Hippocampal formation (tissue), 2 donors: ENCODE data around the gene PTPRZ1.

Source experiments
- DNase-seq, 2 donors: peaks; one replicate each; lab custom pipeline; 2025; lab: John Stamatoyannopoulos, UW

Gene PTPRZ1

DNA sequence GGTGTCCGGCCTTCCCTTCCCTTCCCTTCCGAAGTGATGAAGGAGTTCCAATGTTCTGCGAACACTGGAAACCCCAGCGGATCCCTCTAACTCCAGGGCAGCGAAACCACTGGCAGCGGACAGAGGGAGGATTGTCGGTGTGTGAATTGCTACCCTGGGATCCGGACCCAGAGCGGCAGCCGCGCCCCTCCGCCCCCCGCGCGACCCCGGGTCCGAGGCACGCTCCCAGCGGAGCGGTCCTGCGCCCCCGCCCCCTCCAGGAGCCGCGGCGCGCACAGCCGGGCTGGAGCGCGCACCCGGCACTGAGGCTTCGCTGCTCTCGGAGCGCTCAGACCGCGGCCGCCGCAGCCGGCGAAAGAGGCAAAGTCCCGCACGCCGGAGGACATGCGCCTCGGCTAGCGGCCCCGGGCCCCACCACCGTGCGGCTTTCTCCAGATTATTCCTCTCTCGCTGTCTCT lies at the start of gene PTPRZ1:
TSS of gene PTPRZ1 (plus strand) at position 331 of the 458 bp plus-strand sequence. CDS start 339 bp downstream, outside the sequence.
- peak in 1 of 2 donors; percentile 22 for DNase-seq

- DNase-seq, result no peak
Measured at GRCh38 chr7:121824276-121824675, 48.7 kb upstream of the PTPRZ1 start.

- DNase-seq, result peak; percentile 9 to 27
Measured at GRCh38 chr7:121831351-121831750, 41.6 kb upstream of the PTPRZ1 start.

DNA sequence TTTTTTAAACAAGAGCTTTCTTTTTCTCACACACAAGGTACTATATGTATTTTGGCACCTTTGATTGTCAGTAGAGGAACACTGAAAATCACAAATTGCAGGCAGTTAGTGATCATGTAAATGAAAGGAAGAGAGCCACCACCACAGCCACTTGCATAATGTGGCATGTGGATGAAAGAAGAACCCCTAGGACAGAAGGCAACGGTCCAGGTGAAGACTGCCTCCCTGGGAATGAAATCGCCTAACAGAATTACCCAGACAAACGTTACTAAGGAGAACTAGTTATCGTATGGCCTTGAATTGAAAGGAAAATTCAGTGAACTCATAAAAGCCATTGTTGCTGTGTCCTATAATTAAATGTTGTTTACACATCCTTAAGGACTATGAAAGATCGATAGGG lies 41.2 kb upstream of the PTPRZ1 start:
- DNase-seq, result no peak

- DNase-seq, result peak; percentile 5 to 25
Measured at GRCh38 chr7:121832347-121832746, 40.6 kb upstream of the PTPRZ1 start.

- DNase-seq, result peak in 1 of 2 donors; percentile 21
Measured at GRCh38 chr7:121833991-121834390, 39.0 kb upstream of the PTPRZ1 start.

- no peak for DNase-seq
Measured at GRCh38 chr7:121837462-121837861, 35.5 kb upstream of the PTPRZ1 start.

DNA sequence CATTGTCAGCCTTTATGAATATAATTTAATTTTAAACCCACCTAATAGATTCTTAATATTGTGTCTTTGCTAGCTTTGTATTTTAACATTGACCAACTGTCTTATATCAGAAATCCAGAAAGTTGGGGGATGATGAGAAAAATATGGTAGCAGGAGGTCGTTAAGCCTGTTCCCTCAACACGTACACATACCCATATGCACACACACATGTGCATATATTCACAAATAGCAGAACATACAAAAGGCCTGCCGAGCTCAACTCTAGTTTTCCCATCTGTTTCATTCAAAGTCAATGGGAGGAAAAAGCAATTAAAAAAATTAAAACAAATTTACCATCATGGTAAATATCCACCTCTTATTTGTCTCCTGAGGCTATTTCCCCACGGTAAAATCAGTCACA lies 25.9 kb upstream of the PTPRZ1 start:
- no peak for DNase-seq

DNA sequence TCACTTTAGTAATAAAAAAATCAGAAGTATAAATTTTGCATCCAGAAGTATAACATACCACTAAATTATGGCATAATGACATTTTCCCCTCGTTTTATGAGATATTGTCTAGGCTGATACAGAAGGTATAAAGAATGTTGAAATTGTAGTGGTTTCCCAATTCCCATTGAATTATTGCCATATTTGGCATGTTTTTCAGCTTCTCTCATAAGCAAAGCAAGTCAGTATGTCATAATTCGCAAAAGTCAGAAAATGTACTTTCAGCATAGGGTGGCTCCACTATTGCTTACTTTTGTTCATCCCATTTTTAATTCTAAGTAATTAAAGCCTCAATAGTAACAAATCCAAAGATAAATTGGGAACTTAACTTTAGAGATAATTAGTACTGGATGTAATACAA lies 19.7 kb upstream of the PTPRZ1 start:
- no peak for DNase-seq

GRCh38 chr7:121860953-121861352 lies 12.0 kb upstream of the PTPRZ1 start:
- no peak for DNase-seq

DNA sequence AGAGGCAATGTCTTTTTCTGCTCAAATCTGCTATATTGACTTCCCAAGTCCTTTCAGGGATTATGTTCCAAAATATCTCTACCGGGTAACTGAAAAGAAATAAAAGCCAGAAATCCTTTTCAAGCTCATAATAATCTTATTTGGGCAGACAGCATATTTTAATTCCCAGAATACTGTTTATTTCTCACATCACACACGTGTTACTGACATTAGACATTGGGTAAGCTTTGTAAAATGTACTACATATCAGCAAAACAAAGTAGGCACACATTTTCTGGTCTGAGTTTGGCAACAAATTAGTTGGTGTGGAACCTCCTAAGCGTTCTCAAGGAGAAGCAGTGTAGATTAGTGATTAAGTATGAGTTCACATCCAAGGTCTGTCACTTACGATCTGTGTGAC lies 10.4 kb upstream of the PTPRZ1 start:
- DNase-seq, result no peak

DNA sequence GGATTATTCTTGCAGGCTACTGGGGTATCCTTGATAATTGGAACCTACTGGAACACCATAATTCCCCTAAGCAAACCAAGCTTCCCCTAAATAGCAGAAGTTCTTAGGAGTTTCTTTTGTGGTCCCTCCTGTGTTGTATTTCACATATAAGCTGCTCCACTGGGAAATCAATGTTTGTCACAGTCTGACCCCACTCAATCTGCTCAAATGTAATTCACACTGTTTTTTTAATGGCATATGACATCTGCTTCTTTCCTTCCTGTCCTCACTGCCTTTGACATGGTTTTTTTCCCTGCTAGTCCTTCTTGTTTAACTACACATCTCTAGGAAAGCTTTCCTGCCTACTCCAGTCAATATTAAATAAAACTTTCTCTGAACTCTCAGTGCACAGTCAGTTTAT lies 1.8 kb upstream of the PTPRZ1 start:
- no peak for DNase-seq

DNA sequence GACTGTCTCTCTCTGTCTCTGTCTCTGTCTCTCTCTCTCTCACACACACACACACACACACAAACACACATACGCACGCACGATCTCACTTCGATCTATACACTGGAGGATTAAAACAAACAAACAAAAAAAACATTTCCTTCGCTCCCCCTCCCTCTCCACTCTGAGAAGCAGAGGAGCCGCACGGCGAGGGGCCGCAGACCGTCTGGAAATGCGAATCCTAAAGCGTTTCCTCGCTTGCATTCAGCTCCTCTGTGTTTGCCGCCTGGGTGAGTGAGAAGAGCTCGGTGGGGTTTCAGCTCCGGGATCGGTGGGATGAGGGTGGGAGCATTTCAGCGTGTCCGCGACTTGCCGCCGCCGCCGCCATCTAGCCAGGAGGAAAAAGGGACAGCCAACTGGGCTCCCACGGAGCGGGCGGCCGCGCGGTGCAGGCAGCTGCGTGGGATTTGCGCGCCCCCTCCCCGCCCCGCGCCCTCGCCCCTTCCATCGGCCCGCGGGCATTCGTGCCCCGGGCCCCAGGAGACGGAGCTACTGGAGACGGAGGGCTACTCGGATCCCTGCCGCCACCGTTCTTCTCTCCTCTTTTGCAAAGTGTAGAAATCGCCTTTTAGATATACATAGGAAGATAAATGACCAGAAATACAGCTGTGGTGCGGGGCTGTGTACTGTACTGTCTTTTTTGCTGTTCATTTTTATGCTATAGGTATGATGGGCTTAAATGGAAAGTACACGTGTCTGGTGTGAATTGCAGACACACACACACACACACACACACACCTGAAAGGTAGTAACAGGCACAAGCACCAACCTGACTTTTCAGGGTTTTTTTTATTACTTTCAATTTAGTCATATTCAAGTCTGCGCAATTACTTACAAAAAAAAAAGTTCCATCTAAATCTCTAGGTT lies 581 bp downstream of the PTPRZ1 start:
- DNase-seq, result no peak

DNA sequence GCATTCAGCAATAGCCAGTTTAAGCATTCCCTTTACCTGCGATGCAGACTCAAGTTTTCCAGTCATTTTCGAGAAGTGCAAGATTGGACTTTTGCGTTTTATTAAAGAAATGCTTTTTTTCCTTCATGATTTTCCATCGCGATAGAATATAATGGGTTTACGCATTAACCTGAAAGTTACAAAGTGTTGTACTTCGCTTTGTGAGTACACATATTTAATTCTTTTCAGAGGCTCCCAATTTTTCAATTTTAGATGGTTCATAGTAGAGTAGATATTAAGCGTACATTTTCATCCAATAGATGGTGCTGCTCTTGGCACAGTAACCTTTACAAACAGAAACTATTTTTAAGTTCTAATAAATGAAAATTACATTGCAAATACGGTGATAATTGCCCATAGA lies 1.3 kb downstream of the PTPRZ1 start:
- DNase-seq, result no peak

GRCh38 chr7:121875203-121875602 lies 2.2 kb downstream of the PTPRZ1 start:
- DNase-seq, result no peak

GRCh38 chr7:121876656-121877500 lies 3.9 kb downstream of the PTPRZ1 start:
- no peak for DNase-seq

- no peak for DNase-seq
Measured at GRCh38 chr7:121878918-121879464, 6.0 kb downstream of the PTPRZ1 start.

- no peak for DNase-seq
Measured at GRCh38 chr7:121879544-121879943, 6.6 kb downstream of the PTPRZ1 start.

DNA sequence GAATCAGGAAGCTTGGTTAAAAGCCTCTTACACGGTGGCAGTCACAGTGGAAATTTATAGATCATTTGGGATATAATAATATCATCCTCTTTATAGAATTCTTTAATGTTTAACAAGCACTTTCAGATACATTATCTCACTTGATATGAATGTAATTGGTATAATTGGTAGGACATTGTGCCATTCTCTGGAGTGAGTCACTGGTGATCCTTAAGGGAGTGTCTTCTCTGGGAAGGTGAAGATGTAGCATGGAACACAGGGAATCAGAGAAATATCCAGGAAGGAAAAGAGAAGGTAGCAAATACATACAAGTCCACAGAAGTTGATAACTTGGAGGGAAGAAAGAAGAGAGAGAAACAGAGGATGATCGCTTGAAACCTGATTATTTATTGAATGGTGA lies 9.8 kb downstream of the PTPRZ1 start:
- DNase-seq, result no peak

DNA sequence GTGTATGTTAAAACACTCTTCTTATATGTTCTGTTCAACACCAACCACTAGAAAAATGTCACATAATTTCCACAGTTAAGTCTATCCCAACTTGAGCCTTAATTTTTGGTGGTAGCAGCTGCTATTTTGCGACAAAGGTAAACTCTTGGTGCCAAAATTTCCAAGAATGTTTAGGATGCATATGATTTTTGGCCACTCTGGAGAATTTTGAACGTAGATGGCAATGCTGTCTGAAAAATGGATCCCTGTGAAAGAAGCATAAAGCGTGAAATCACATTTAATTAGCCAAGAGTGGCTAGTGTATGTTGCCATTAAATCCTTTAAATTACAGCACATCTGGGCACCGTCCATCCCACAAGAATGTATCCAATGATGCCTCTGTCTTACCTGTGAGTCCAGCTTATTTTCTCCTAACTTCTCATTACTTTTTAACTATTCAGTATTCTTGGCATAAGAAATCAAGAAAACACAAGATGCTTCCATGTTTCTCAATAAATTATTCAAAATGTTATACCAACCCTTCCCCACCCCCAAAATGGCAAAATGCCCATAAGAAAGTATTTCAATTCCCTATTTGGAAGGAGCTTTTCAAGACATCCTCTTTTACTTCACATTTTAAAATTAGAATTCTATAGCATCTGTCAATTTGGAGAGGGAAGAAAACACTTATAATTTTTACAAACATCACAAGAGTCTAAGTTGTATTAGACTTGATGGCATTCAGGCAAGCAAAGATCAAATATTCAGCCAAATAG lies 12.4 kb downstream of the PTPRZ1 start:
- DNase-seq, result no peak

DNA sequence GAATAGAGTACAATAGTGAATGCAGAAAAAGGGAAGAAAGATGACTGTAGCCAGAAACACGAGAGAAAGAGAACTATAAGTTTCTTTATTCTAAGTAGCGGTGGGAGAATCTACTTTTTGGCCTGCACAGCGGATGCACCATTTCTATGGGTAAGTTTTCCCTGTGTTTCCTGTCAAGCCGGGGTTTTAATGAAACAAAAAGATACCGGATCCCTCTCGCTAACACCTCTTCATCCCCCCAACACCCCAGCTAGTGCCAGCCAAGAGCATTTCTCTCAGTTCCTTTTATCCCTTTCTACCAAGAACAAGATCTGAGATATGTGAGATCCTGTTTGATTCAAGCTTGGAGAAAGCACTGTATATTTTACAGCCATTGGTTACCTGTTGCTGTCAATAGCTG lies 14.7 kb downstream of the PTPRZ1 start:
- no peak for DNase-seq

GRCh38 chr7:121890833-121891232 lies 17.9 kb downstream of the PTPRZ1 start:
- no peak for DNase-seq
